Measurements from ENCODE around the gene FOXA2. TPM values are rescaled to one million over a fixed set of nuclear protein-coding genes. Genes with fewer than 3 reads are reported as not detected.

Gene FOXA2
- polyA plus RNA-seq, 2 of the 4 experiments (the other 2 are of a cell fraction), result 8.3 to 20.7 TPM

GRCh38 chr20:22586645-22587310, 2.4 kb upstream of the FOXA2 start:
- CTCF ChIA-PET, result interaction anchor here (0.6 to 7.3 kb wide), 122 partner anchors 12 to 934 kb away, joined by 3 to 276 read pairs (median 6); no protein-coding TSS in a partner anchor
- TF ChIP-seq SMC3 (IDR thresholded peaks at IDR 0.05), result peak; percentile 100
- peak; percentile 94 to 100 for TF ChIP-seq RAD21 (conservative IDR thresholded peaks at IDR 0.05 in 1 of 2, IDR thresholded peaks at IDR 0.05 in 1 of 2)
- peak; percentile 62; the same call in 1 of the 2 replicates for TF ChIP-seq E2F6 (IDR thresholded peaks at IDR 0.05; ENCODE audit: borderline replicate concordance, low read depth)
- 0 out of 2 replicates have a peak, but pooled peaks have one; percentile 46 for TF ChIP-seq MYC (IDR thresholded peaks at IDR 0.05; ENCODE audit: borderline replicate concordance, low read length)
- TF ChIP-seq CTCF (IDR thresholded peaks at IDR 0.05), result peak; percentile 98
- TF ChIP-seq ESRRA (IDR thresholded peaks at IDR 0.05; ENCODE audit: borderline replicate concordance, low read length), result 0 out of 2 replicates have a peak, but pooled peaks have one; percentile 32
- TF ChIP-seq ELK1 (IDR thresholded peaks at IDR 0.05; ENCODE audit: low read depth, low read length), result no peak
- peak in 1 of 2 experiments; percentile 56; a peak in 1 of 5 replicates for TF ChIP-seq JUN (IDR thresholded peaks at IDR 0.05)
- peak; percentile 52; the same call in 1 of the 2 replicates for TF ChIP-seq MAX (IDR thresholded peaks at IDR 0.05)
- no peak for TF ChIP-seq CHD2 (IDR thresholded peaks at IDR 0.05; ENCODE audit: low read length, partially characterized antibody)
- TF ChIP-seq KDM5A (IDR thresholded peaks at IDR 0.05), result peak; percentile 63; the same call in 1 of the 2 replicates
- no peak for TF ChIP-seq RNF2 (IDR thresholded peaks at IDR 0.05; ENCODE audit: borderline replicate concordance, low read depth)
- TF ChIP-seq MAZ (IDR thresholded peaks at IDR 0.05; ENCODE audit: borderline replicate concordance, low read depth, low read length), result 0 out of 2 replicates have a peak, but pooled peaks have one; percentile 30
- Histone ChIP-seq H3K4me3 (peak overlapping the region; percentile 54), H3K27ac (peak overlapping the region; percentile 94 to 96), H3K4me1 (peaks cover 24% of the 10 kb centered on the region), H3K9me3 (no peaks in the 10 kb centered on the region), H3K4me2 (peak overlapping the region; percentile 81)
- peak; percentile 35 to 63 for ATAC-seq
- DNase-seq (ENCODE audit: low read depth in 1 of 2, low spot score in 1 of 2), result peak; percentile 71 to 83
- 1% methylated on average over 31 of the region's 47 CpGs for WGBS (ENCODE audit: missing lambda C conversion rate)
- POLR2A ChIA-PET, result interaction anchor here (0.6 to 2.1 kb wide), 13 partner anchors 8 to 764 kb away, joined by 3 to 10 read pairs (median 3); partner anchors contain the start of gene NXT1
- peak; percentile 82 for FAIRE-seq

GRCh38 chr20:22585786-22586493, 1.6 kb upstream of the FOXA2 start:
- ATAC-seq (no peak), FAIRE-seq (no peak), DNase-seq (ENCODE audit: low read depth in 1 of 2, low spot score in 1 of 2) (peak in 1 of 2 experiments; percentile 19)
- 93% methylated on average over 29 of the region's 29 CpGs for WGBS (ENCODE audit: missing lambda C conversion rate)
- Histone ChIP-seq H3K9me3 (no peaks in the 10 kb centered on the region), H3K27ac (peak overlapping the region; percentile 94 to 96), H3K4me1 (peaks cover 32% of the 10 kb centered on the region), H3K4me2 (peak overlapping the region; percentile 81), H3K4me3 (peak overlapping the region; percentile 79)
- POLR2A ChIA-PET, result interaction anchor here (0.6 to 2.1 kb wide), 9 partner anchors 11 to 246 kb away, joined by 3 to 10 read pairs (median 3); no protein-coding TSS in a partner anchor
- TF ChIP-seq KDM1A (IDR thresholded peaks at IDR 0.05; ENCODE audit: low read depth) (0 out of 2 replicates have a peak, but pooled peaks have one; percentile 18), MAFK (IDR thresholded peaks at IDR 0.05; ENCODE audit: partially characterized antibody) (no peak)
- CTCF ChIA-PET, result interaction anchor here (0.6 to 7.3 kb wide), 102 partner anchors 11 to 1517 kb away, joined by 3 to 276 read pairs (median 8); no protein-coding TSS in a partner anchor

Data from A549 (cell line).